Measurements from ENCODE around the gene BCAP29. TPM values are rescaled to one million over a fixed set of nuclear protein-coding genes. Genes with fewer than 3 reads are reported as not detected.
"Not testable (repeated sequence)": the region's sequence is repeated elsewhere in the genome, so short reads cannot be mapped to it uniquely, and the experiment has no call there.

The BCAP29 gene
- total RNA-seq, 2 donors from 2014 or later: 64.9 to 72.7 TPM

GRCh38 chr7:107613948-107614347, 33.9 kb downstream of the BCAP29 start:
- intact Hi-C loops (cut with DNase I, micrococcal nuclease): no loop called here
- DNase-seq: no peak
- ATAC-seq: no peak

DNA sequence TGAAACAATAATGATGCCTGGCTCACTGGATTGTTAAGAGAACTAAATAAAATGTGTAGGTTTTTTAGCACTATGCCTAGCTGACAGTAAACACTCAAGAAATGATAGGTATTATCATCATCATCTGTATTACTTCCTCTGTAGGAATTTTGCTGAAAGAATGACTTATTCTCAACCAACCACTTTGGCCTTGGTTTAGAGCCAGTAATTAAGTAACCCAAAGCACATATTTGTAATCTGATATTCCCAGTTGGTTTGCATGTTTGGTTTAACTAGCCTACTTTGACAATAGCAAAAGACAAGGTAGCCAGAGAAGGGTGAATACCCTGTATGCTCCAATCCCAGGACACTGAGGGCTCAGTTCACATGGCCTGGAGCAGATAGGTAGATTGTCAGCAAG, 34.4 kb downstream of the BCAP29 start:
- no peak for ATAC-seq
- no peak for DNase-seq
- intact Hi-C loops (cut with DNase I, micrococcal nuclease): no loop called here

DNA sequence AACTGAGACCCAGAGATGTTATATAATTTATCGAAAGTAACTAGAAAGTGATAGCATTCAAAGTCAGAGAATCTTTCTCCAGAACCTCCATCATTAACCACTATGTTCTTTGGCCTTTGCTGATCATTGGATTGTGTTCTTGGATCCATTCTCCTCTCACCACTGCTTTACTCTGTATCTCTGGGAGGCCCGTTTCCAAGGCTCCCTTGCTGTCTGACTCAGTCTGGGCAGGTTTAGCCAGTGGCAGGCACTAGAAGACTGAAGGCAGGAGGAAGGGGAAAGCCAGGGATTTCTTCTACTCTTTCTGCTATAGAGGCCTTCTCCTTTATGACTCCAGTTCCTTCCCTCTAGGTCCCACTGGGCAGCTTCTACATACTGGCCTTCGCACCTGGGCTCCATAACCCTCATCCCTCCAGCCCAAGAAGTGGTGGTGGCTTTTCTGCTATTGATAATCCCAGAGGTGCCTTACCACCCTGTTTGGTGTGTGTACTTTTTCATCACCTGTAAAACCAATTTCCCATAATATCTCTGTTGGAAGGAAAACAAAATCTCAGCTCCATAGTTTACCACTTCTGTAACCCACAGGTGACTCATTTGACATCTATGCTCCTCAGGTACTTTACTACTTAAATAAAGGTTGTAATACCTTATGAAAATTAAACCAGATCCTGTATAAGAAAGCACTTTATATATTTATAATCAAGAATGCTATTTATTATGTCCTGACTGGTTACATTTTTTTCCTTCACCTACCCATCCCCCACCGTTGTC, 36.0 kb downstream of the BCAP29 start:
- no peak for ATAC-seq
- DNase-seq: no peak
- intact Hi-C loops (cut with DNase I, micrococcal nuclease): no loop called here

- peak; percentile 82 for ATAC-seq
- no peak for DNase-seq
- intact Hi-C loops (cut with DNase I, micrococcal nuclease): no loop called here
These were observed 42.4 kb downstream of the BCAP29 start for GRCh38 chr7:107622429-107622828.

- intact Hi-C loops (cut with DNase I, micrococcal nuclease): no loop called here
- ATAC-seq (peak; percentile 90), DNase-seq (peak in 1 of 2 donors; percentile 21)
These were observed 42.8 kb downstream of the BCAP29 start for GRCh38 chr7:107622894-107623293.

- no peak for DNase-seq
- intact Hi-C loops (cut with DNase I, micrococcal nuclease): no loop called here
- ATAC-seq: no peak
These were observed 47.0 kb downstream of the BCAP29 start for GRCh38 chr7:107627002-107627401.

DNA sequence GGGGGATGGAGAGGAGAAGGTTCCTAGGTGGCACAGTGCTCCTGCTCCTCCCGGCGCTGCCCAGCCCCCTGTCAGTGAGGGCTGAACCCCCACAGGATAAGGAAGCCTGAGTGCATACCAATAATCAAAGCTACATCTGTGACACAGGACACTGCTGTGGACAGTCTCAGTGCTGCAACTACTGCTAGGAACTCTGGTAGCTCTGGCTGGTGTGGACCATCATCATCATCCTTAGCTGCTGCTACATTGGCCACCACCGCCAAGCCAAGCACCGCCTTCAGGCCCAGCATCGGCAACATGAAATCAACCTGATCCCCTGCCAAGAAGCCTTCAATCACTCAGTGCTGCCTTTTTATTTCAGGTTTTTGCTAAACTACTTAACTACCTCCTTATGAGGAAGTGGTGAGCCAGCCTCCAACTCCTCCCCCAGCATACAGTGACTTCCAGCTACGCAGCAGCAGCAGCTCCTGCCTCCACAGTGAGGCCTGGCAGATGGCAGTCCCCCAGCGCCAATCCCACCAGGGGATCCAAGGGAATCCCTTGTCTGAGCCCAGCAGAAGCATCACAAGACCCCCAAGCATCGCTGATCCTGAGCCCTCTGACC, 48.5 kb downstream of the BCAP29 start:
- ATAC-seq: no peak
- DNase-seq: no peak
- intact Hi-C loops (cut with DNase I, micrococcal nuclease): no loop called here

- intact Hi-C loops (cut with DNase I, micrococcal nuclease): no loop called here
- ATAC-seq: no peak
- DNase-seq: no peak
These were observed 50.3 kb downstream of the BCAP29 start for GRCh38 chr7:107630342-107630741.

GRCh38 chr7:107631588-107632491, 51.8 kb downstream of the BCAP29 start:
- DNase-seq (no peak), ATAC-seq (no peak)
- intact Hi-C loops (cut with DNase I, micrococcal nuclease): no loop called here

GRCh38 chr7:107632492-107632865, 52.4 kb downstream of the BCAP29 start:
- intact Hi-C loops (cut with DNase I, micrococcal nuclease): no loop called here
- no peak for ATAC-seq
- no peak for DNase-seq

GRCh38 chr7:107638594-107638993, 58.5 kb downstream of the BCAP29 start:
- intact Hi-C loops (cut with DNase I, micrococcal nuclease): no loop called here
- no peak for ATAC-seq
- no peak for DNase-seq

GRCh38 chr7:107639070-107639469, 59.0 kb downstream of the BCAP29 start:
- intact Hi-C loops (cut with DNase I, micrococcal nuclease); DNase-seq; ATAC-seq: not testable (repeated sequence)

DNA sequence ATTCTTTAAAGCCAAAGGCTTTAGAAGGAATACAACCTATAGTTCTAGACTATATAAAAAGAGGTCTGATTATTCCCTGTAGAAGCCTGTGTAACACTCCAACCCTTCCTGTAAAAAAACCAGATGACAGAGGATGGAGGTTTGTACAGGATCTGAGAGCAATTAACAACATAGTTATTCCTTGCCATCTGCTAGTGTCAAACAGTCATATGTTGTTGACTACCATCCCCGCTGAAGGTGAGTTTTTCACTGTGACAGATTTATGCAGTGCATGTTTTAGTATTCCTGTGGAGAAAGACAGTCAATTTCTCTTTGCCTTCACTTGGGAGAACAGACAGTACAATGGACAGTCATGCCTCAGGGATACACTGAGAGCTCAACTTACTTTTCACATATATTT, 61.6 kb downstream of the BCAP29 start:
- no peak for ATAC-seq
- intact Hi-C loops (cut with DNase I, micrococcal nuclease): no loop called here
- no peak for DNase-seq

DNA sequence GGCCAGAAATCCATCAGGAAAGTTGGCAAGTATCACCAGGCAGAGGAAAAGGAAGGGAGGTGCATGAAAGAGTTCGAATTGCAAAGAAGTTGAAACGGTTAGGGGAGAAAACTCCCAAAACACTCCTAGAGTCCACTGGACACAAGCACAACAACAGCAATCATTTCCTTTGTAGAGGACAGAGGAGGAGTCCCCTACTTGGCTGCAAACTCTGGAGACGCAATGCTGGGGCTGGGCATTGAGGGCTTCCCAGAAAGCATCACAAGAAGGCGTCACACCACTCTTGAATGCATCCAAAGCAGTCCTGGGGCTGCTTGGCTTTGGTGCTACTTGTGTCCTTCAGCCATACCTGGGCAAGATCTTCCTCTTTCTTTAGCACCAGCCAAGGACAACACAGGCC, 62.5 kb downstream of the BCAP29 start:
- DNase-seq: no peak
- no peak for ATAC-seq
- intact Hi-C loops (cut with DNase I, micrococcal nuclease): no loop called here

GRCh38 chr7:107643407-107643806, 63.4 kb downstream of the BCAP29 start:
- DNase-seq (no peak), ATAC-seq (no peak)
- intact Hi-C loops (cut with DNase I, micrococcal nuclease): no loop called here

DNA sequence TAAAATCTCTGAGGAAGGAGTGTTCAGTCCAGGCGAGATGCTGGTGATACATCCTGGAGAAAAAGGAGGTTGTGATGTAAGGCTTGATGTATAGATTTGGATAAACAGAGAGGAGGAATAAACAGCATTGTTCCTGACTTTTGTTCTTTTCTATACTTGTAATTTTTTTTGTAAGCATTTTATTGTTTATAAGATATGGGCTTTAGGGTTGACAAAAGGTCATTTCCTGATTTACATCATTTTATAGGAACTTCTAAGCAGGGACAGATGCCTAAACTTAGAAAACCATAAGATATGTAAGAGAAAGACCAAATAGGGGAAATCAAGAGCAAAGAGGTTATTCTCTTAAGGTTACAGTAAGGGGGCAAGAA, 63.9 kb downstream of the BCAP29 start:
- intact Hi-C loops (cut with DNase I, micrococcal nuclease): no loop called here
- DNase-seq (no peak), ATAC-seq (peak; percentile 61)

DNA sequence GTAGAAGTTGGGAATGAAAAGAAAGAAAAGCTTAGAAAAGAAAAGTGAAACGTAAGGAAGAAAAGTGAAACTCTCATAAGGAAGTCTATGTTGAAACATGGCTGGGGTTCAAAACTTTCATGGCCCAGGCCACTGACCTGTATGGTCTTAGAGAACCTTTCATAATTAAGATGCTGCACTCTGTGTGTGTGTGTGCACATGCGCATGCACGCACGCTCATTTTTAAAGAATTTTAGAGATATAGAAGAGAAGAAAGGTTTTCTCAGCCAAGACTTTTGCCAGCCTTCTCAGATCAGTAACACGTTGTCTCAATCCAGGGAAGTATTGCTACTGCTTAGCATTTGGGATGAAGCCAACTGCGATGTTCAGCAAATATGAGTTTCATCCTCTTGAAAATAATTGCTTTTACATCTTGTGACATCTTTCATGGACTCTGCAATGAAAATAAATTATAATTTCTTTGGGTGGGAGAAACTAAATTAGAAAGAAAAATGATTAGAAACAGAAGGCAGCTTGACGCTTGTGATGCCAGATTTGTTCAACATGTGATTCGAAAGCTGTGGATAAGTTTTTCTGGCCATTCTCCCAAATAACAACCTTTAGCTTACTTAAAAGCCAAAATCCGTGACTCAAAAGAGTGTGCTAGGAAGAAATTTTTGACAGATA, 64.4 kb downstream of the BCAP29 start:
- DNase-seq: no peak
- peak; percentile 70 for ATAC-seq
- intact Hi-C loops (cut with DNase I, micrococcal nuclease): no loop called here

GRCh38 chr7:107652642-107653041, 72.6 kb downstream of the BCAP29 start:
- ATAC-seq: no peak
- no peak for DNase-seq
- intact Hi-C loops (cut with DNase I, micrococcal nuclease): no loop called here

DNA sequence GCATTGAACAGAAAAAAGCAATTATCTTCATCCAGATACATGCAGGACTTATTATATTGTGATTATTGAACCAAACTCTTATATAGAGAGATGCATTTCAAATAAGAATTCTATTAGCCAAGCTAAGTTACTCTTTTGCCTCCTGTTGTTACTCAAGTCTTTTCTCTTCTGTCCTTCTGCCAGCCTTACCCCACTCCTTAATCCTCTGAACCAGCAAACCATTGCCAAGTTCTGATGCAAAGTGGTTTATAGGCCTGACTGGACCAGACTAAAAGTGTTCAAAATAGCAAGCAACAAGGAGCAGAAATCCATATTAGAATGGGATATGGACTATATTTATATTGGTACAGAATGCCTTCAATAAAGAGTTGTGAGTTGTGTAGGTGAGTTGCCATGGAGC, 78.4 kb downstream of the BCAP29 start:
- DNase-seq (no peak), ATAC-seq (no peak)
- intact Hi-C loops (cut with DNase I, micrococcal nuclease): no loop called here

Data from left colon (tissue), 2 donors.